Measurements from ENCODE around the gene CDKAL1.

DNA sequence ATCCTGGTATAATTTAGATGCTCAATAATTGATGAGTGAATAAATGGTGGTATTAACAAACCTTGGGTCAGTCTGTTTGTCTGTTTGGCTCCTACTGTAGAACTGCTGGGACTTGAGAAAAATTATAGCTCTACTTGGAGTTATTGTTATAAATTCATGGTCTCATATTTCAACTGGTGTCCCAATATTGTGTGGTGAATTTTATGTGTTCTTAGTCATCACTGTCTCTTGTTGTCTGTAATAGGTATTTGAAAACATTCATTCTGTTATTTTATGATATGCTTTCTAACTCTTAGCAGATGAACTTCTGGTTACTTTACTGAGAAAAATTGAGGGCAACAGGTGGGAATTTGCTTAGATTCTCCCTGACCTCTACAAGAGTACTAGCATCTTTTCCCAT is 221.4 kb downstream of the CDKAL1 start:
- TF ChIP-seq EP300 (IDR thresholded peaks at IDR 0.05; ENCODE audit: low read length) (no peak), MAFF (IDR thresholded peaks at IDR 0.05; ENCODE audit: low read length) (no peak), EZH2 (IDR thresholded peaks at IDR 0.05; ENCODE audit: borderline replicate concordance, low read depth, low read length) (no peak)

Measured in K562 (cell line).